HCT116 (cell line): ENCODE results near the gene NALCN. TPM values are rescaled to one million over a fixed set of nuclear protein-coding genes. Genes with fewer than 3 reads are reported as not detected.

Experiments used
- ATAC-seq: fragments of 200-7000 bp; cut with Tn5 transposase; 2 replicates; pipeline ENCODE4 v1.9.1; 2020; ENCODE audit warnings: mild to moderate bottlenecking, moderate library complexity
- BruUV-seq: library from RNA; stranded (reverse); fragments of 400-500 nt; replicated peaks from 2 replicates; lab custom pipeline; 2021; lab: Mats Ljungman, UMichigan
- CTCF ChIA-PET: fragments of 300-600 bp; sonication (Branson Sonifier 250); formaldehyde crosslinking; loops from one replicate; lab custom pipeline; 2021; ENCODE audit warnings: antibody characterized with exemption; lab: Charles Lee
- POLR2A ChIA-PET: fragments of 300-600, 350-600 bp; sonication (Branson Sonifier 250); formaldehyde crosslinking; loops from one replicate; lab custom pipeline; 2021; ENCODE audit warnings: antibody characterized with exemption; lab: Charles Lee
- RAD21 ChIA-PET, 2 experiments: fragments of 300-600 bp; sonication (Branson Sonifier 250); formaldehyde crosslinking; loops; one replicate each; lab custom pipeline; 2023; ENCODE audit warnings: low total read pairs in 2 of 2; ENCODE audit not compliant: uncharacterized antibody in 2 of 2, unreplicated experiment in 2 of 2, low non-redundant PET in 1 of 2; lab: Charles Lee
- DNase-seq: peaks from one replicate; pipeline ENCODE4 v3.0.0-alpha.2; 2010; ENCODE audit warnings: low read depth, low spot score
- H2AFZ ChIP-seq: fragments of 200-600 bp; shearing (Covaris generic), sonication (generic); 2 replicates; pipeline ENCODE4 v1.6.1; 2017; ENCODE audit warnings: low read depth, mixed run types, mixed read lengths, antibody characterized with exemption, low read length; ENCODE audit not compliant: poor library complexity, severe bottlenecking
- H3K27ac ChIP-seq: 2 replicates; pipeline ENCODE4 v1.5.1; 2012; ENCODE audit warnings: low read depth, low read length
- H3K27me3 ChIP-seq: fragments of 200-600 bp; sonication (generic); 2 replicates; pipeline ENCODE4 v1.6.1; 2016; ENCODE audit warnings: mixed run types, low read length, mixed read lengths; ENCODE audit not compliant: insufficient read depth
- H3K36me3 ChIP-seq, 2 experiments: fragments of 200-500 bp in 1 of 2; fragments of 200-600 bp in 1 of 2; sonication (Bioruptor generic) in 1 of 2; sonication (generic) in 1 of 2; 2 replicates each; pipeline versions ENCODE4 v1.5.1 to v1.6.1; 2014 to 2016; ENCODE audit warnings: low read length in 2 of 2, inconsistent platforms in 1 of 2, mixed read lengths in 1 of 2, mixed run types in 1 of 2; ENCODE audit not compliant: insufficient read depth in 2 of 2, control insufficient read depth in 1 of 2
- H3K4me1 ChIP-seq, 2 experiments: fragments of 200-600 bp in 1 of 2; sonication (generic) in 1 of 2; 2 replicates each; pipeline versions ENCODE4 v1.5.1 to v1.6.1; 2012 to 2017; ENCODE audit warnings: low read length in 2 of 2, inconsistent platforms in 1 of 2, mild to moderate bottlenecking in 1 of 2, mixed read lengths in 1 of 2, mixed run types in 1 of 2, moderate library complexity in 1 of 2; ENCODE audit not compliant: insufficient read depth in 2 of 2, control insufficient read depth in 1 of 2
- H3K4me2 ChIP-seq: fragments of 200-600 bp; sonication (generic); 2 replicates; pipeline ENCODE4 v1.6.1; 2017; ENCODE audit warnings: mixed run types, low read length, mixed read lengths
- H3K4me3 ChIP-seq, 2 experiments: fragments of 200-600 bp in 1 of 2; sonication (generic) in 1 of 2; replicated peaks in 1 of 2; 2 replicates each; pipeline ENCODE4 v1.5.1; 2011 to 2016; ENCODE audit warnings: low read length in 2 of 2, control low read depth in 1 of 2, low read depth in 1 of 2, mild to moderate bottlenecking in 1 of 2, mixed read lengths in 1 of 2, mixed run types in 1 of 2
- H3K79me2 ChIP-seq: fragments of 200-600 bp; sonication (generic); 2 replicates; pipeline ENCODE4 v1.6.1; 2017; ENCODE audit warnings: mild to moderate bottlenecking, mixed run types, low read length, moderate library complexity, mixed read lengths; ENCODE audit not compliant: insufficient read depth
- H3K9ac ChIP-seq: fragments of 200-600 bp; sonication (generic); 2 replicates; pipeline ENCODE4 v1.6.1; 2016; ENCODE audit warnings: low read length, mixed read lengths
- H3K9me2 ChIP-seq: fragments of 200-600 bp; sonication (generic), shearing (Covaris generic); 2 replicates; pipeline ENCODE4 v1.6.1; 2017; ENCODE audit warnings: mixed run types, mild to moderate bottlenecking, moderate library complexity; ENCODE audit not compliant: insufficient read depth
- H3K9me3 ChIP-seq, 2 experiments: fragments of 200-500 bp in 1 of 2; fragments of 200-600 bp in 1 of 2; sonication (Bioruptor generic) in 1 of 2; sonication (generic) in 1 of 2; 2 replicates each; pipeline ENCODE4 v1.6.1; 2014 to 2017; ENCODE audit warnings: low read length in 2 of 2, mixed read lengths in 2 of 2, inconsistent platforms in 1 of 2, low read depth in 1 of 2, mild to moderate bottlenecking in 1 of 2, mixed run types in 1 of 2, moderate library complexity in 1 of 2; ENCODE audit not compliant: control insufficient read depth in 1 of 2, insufficient read depth in 1 of 2
- H4K20me1 ChIP-seq: fragments of 200-600 bp; sonication (generic), shearing (Covaris generic); 2 replicates; pipeline ENCODE4 v1.6.1; 2017; ENCODE audit warnings: mixed run types, mild to moderate bottlenecking, moderate library complexity; ENCODE audit not compliant: insufficient read depth
- CEBPB ChIP-seq: IDR thresholded peaks from 2 replicates; pipeline ENCODE4 v1.6.1; 2012; ENCODE audit warnings: low read depth
- ELF1 ChIP-seq: IDR thresholded peaks from 2 replicates; pipeline ENCODE4 v1.6.1; 2012; ENCODE audit warnings: low read depth, borderline replicate concordance
- EZH2 ChIP-seq: fragments of 200-600 bp; sonication (generic); IDR thresholded peaks from 2 replicates; pipeline ENCODE4 v1.6.1; 2017; ENCODE audit warnings: antibody characterized with exemption, mixed run types
- FOSL1 ChIP-seq: IDR thresholded peaks from 2 replicates; pipeline ENCODE4 v1.6.1; 2012; ENCODE audit warnings: low read depth
- POLR2A ChIP-seq: IDR thresholded peaks from 2 replicates; pipeline ENCODE4 v1.7.0; 2011; ENCODE audit warnings: borderline replicate concordance; ENCODE audit not compliant: insufficient read depth, insufficient read length; ENCODE audit errors: extremely low read depth
- POLR2AphosphoS5 ChIP-seq: IDR thresholded peaks from 2 replicates; pipeline ENCODE4 v1.6.1; 2011; ENCODE audit warnings: mild to moderate bottlenecking, low read depth, low read length, moderate library complexity
- RAD21 ChIP-seq: IDR thresholded peaks from 2 replicates; pipeline ENCODE4 v1.6.1; 2012; ENCODE audit warnings: low read depth, mild to moderate bottlenecking
- REST ChIP-seq: IDR thresholded peaks from 2 replicates; pipeline ENCODE4 v1.6.1; 2012; ENCODE audit warnings: low read depth
- SIN3A ChIP-seq: IDR thresholded peaks from 2 replicates; pipeline ENCODE4 v1.6.1; 2012; ENCODE audit warnings: low read depth
- SP1 ChIP-seq: IDR thresholded peaks from 2 replicates; pipeline ENCODE4 v1.6.1; 2012; ENCODE audit warnings: low read depth
- SRF ChIP-seq: IDR thresholded peaks from 2 replicates; pipeline ENCODE4 v1.6.1; 2012; ENCODE audit warnings: low read depth
- TCF7L2 ChIP-seq: IDR thresholded peaks from 2 replicates; pipeline ENCODE4 v1.7.0; 2011; ENCODE audit warnings: borderline replicate concordance, inconsistent platforms; ENCODE audit not compliant: insufficient read depth, insufficient read length; ENCODE audit errors: extremely low read depth
- ZFX ChIP-seq: fragments of 450-650 bp; IDR thresholded peaks from 2 replicates; pipeline ENCODE4 v1.6.1; 2017
- ZNF274 ChIP-seq: fragments of 200-500 bp; sonication (Bioruptor generic); IDR thresholded peaks from 2 replicates; pipeline ENCODE4 v1.6.1; 2014; ENCODE audit warnings: mild to moderate bottlenecking, low read depth, low read length, inconsistent platforms
- intact Hi-C: fragments of 100-400 bp; cut with micrococcal nuclease; formaldehyde crosslinking; loops from 2 replicates; pipeline ENCODE4 v1.10.0; 2022
- total RNA-seq: library from RNA; stranded (reverse); gene quantifications from one replicate; pipeline ENCODE4 v1.2.1, GENCODE V29; 2021; ENCODE audit not compliant: unreplicated experiment

NALCN gene
- total RNA-seq, 1 experiment from 2014 or later: not detected

- Histone ChIP-seq H3K9me2 (no peaks in the 10 kb centered on the region), H3K4me2 (no peak overlapping the region), H3K4me3 (no peak overlapping the region), H3K36me3 (no peaks in the 10 kb centered on the region), H2AFZ (no peak overlapping the region), H3K9me3 (peaks cover 0 to 11% of the 10 kb centered on the region in 2 experiments; a peak in 1 of 4 replicates), H4K20me1 (no peaks in the 10 kb centered on the region), H3K9ac (no peak overlapping the region), H3K4me1 (no peaks in the 10 kb centered on the region), H3K79me2 (no peaks in the 10 kb centered on the region), H3K27ac (no peak overlapping the region), H3K27me3 (no peaks in the 10 kb centered on the region)
- intact Hi-C loops: no loop called here
- ATAC-seq (no peak), DNase-seq (no peak)
- TF ChIP-seq TCF7L2 (no peak), SRF (no peak), ELF1 (no peak), POLR2A (no peak), SIN3A (no peak)
- ChIA-PET RAD21 (no interaction called here), CTCF (no interaction called here), POLR2A (no interaction called here)
- BruUV-seq: no TSS peak
Observed at GRCh38 chr13:101267656-101268055, 148.7 kb downstream of the NALCN start.

DNA sequence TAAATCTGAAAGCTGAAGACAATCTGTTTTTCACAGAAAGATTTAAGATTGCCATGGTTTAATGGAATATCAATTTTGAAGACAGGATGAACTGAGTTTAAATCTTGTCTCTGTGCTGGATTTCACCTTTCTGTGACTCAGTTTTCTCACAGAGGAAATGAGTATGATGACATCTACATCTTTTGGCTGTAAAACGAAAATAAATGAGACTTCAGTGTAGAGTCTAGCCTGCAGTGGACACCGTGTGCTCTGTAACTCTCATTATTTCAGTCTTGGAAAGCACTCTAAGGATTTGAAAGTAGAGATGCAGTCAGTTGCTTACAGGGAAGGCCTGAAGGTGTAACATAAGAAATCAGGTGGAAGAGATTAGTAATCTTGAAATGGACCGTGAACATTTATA is 150.4 kb downstream of the NALCN start:
- ATAC-seq: no peak
- RAD21 ChIA-PET: no interaction called here
- H3K9me2 ChIP-seq: no peaks in the 10 kb centered on the region
- no peak for DNase-seq
- H3K4me3 ChIP-seq: no peak overlapping the region
- POLR2A ChIA-PET: no interaction called here
- H3K9ac ChIP-seq: no peak overlapping the region
- BruUV-seq: no TSS peak
- CTCF ChIA-PET: no interaction called here
- H2AFZ ChIP-seq: no peak overlapping the region
- TF ChIP-seq TCF7L2 (no peak), POLR2AphosphoS5 (no peak), ZNF274 (no peak), EZH2 (no peak), POLR2A (no peak), ZFX (no peak), CEBPB (no peak), SP1 (no peak), FOSL1 (no peak), SRF (no peak), RAD21 (no peak), REST (no peak)
- no peaks in the 10 kb centered on the region for H4K20me1 ChIP-seq
- intact Hi-C loops: no loop called here
- peaks cover 0 to 11% of the 10 kb centered on the region in 2 experiments; a peak in 1 of 4 replicates for H3K9me3 ChIP-seq
- no peaks in the 10 kb centered on the region for H3K27me3 ChIP-seq
- H3K27ac ChIP-seq: no peak overlapping the region
- H3K4me1 ChIP-seq: no peaks in the 10 kb centered on the region
- no peak overlapping the region for H3K4me2 ChIP-seq
- no peaks in the 10 kb centered on the region for H3K79me2 ChIP-seq
- no peaks in the 10 kb centered on the region for H3K36me3 ChIP-seq
